NB4 (cell line): Measurements from ENCODE around the gene SCYL2.

Source experiments
- CTCF ChIP-seq: IDR thresholded peaks from one replicate; pipeline ENCODE4 v1.5.1; 2012; ENCODE audit warnings: low read depth, low read length
- POLR2A ChIP-seq: IDR thresholded peaks from 2 replicates; pipeline ENCODE4 v1.6.1; 2011; ENCODE audit warnings: mild to moderate bottlenecking; ENCODE audit not compliant: insufficient read length; ENCODE audit errors: extremely low read depth

- TF ChIP-seq CTCF, result no peak
- no peak for TF ChIP-seq POLR2A
Measured at GRCh38 chr12:100329800-100330199, 62.8 kb downstream of the SCYL2 start.
